GM10266 (cell line): ENCODE measurements around the gene NEGR1.

Experiments used
- DNase-seq: peaks from one replicate; pipeline ENCODE4 v3.0.0; 2012; ENCODE audit errors: extremely low spot score
- TF ChIP-seq, protein P1 (sequence below): IDR thresholded peaks from 2 replicates; pipeline ENCODE4 v1.5.1; 2012; ENCODE audit warnings: mild to moderate bottlenecking, low read depth; ENCODE audit not compliant: control insufficient read depth, insufficient read depth; ENCODE audit errors: missing control alignments

NEGR1 gene

DNA sequence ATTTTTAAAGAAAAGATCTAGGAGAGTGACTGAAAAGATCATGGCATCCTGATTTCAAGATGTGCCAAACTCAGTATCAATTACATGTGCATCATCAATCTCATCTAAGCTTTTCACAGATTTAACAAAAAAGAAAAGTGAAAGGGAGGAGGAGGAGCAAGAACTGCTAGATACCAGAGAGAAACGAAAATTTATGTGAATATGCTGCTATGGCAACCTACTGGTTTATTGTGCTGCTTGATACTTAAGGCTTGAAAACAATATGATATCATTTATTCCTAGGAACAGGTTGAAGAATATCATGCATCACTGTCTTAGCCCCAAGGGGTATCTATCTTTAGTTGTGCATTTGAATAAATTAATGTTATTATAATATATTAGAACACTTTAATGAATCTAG is 683.0 kb downstream of the NEGR1 start:
- TF ChIP-seq, protein P1, sequence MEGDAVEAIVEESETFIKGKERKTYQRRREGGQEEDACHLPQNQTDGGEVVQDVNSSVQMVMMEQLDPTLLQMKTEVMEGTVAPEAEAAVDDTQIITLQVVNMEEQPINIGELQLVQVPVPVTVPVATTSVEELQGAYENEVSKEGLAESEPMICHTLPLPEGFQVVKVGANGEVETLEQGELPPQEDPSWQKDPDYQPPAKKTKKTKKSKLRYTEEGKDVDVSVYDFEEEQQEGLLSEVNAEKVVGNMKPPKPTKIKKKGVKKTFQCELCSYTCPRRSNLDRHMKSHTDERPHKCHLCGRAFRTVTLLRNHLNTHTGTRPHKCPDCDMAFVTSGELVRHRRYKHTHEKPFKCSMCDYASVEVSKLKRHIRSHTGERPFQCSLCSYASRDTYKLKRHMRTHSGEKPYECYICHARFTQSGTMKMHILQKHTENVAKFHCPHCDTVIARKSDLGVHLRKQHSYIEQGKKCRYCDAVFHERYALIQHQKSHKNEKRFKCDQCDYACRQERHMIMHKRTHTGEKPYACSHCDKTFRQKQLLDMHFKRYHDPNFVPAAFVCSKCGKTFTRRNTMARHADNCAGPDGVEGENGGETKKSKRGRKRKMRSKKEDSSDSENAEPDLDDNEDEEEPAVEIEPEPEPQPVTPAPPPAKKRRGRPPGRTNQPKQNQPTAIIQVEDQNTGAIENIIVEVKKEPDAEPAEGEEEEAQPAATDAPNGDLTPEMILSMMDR, result no peak
- DNase-seq, result no peak

DNA sequence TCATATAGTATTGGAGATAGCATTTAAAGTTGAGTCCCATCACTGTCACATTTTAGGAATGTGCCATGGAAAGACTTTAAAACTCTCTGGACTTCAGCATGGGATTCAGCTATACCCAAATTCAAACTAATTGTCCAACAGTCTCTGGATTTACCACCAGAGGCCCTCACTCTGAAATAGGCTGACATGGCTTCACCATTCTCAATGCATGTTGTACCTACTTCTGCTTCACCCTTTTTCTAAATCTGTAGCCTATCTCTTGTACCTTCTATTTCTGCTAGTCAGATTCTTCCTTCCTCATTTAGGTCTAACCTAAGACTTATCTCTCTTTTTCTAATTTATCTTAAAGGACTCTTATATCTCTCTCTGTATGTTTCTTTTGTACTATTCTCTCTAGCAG is 688.8 kb downstream of the NEGR1 start:
- no peak for DNase-seq
- TF ChIP-seq, protein P1, result no peak

DNA sequence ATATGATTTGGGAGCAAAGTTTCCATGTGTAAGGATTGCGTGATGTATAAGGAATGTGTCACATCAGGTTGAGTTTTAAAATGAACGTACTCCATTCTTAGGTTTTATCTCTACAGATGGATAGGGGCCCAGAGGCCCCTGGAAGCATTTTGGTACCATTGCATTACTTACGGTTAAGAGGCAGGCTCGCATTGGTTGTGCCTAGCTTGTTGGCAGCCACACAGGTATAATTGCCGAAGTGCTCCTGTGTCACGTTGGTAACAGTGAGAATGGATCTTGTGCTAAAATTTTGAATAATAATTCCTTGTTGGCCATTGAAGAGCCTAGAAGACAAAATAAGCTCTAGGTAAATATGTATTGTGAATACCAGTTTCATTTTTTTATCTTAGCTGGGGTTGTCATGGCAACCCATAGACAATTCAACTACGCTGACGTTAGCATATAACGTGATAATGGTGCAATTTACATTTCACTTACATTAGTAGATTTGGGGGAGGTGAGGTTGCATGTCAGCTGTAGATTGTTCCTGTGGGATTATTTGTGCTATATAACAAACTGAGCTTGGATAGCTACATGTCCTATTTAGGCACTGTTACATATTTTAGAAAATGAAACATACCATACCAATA is 689.6 kb downstream of the NEGR1 start:
- no peak for DNase-seq
- TF ChIP-seq, protein P1, result no peak

DNA sequence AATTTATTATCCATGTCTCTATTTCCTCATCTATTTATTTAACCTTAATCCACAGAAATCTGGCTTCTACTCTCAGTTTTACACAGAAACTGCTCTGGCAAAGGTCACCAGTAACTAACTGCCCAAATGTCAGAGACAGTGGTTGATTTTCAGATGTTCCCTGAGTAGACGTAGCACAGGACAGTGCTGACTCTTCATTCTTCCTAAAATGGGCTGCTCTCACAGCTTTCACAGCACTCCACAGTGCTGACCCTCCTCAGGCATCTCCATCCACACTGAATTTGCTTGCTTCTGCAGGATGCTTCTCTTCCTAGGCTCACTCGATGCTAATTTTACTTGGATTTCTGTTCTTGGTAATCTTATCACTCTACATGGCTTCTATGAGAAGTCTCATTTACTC is 693.3 kb downstream of the NEGR1 start:
- TF ChIP-seq, protein P1, result no peak
- no peak for DNase-seq

DNA sequence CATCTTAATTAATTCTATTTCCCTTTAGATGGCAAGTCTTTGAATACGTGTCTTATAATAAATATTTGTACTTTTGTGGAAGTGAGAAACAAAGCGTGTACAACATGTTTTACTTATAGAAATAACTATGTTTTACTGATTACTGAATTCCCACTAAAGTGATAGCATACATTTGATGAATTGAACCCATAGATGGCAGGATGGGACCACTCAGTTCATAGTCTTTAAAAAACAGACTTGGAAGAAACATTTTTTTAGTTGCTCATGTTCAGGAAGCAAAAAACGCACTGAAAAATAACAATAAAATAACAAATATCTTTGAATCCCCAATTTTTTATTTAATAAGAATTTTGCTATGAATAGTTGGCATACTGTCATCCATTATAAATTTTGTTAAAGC is 694.4 kb downstream of the NEGR1 start:
- no peak for DNase-seq
- TF ChIP-seq, protein P1, result no peak

DNA sequence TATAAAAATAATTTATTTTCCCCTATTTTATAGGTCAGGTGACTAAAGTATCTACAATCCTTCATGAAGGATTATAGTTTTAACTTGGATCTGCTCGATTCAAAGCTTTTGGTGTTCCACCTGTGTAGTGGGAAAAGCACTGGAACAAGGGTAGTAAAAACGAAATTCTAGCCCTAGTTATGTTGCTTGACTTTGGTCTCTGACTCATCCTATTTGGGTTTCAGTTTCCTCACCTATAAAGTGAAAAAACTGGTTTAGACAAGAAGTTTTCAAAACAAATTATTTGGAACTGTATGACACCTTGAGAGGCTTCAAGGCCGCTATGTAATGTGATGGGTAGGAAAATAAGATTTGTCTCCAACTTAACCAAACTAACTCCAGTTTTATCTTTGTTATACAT is 696.3 kb downstream of the NEGR1 start:
- TF ChIP-seq, protein P1, result no peak
- DNase-seq, result no peak

DNA sequence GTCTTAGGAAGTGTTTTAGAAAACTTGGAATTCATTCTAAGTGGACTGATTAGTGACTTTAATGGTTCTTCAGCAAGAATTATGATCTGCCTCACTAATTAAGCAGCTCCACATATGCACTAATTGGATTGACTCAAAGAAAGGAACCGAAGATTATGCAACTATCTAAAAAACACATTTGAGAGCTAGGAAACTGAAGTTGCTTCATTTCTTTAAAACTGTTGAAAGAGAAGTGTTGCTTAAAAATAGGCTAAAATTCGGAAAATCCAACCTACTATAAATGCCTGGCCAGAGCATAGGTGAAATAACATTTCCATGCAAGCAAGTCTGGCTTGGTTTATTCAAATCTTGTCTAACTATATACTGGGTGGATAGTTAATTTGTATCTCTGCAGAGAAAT is 698.6 kb downstream of the NEGR1 start:
- TF ChIP-seq, protein P1, result no peak

More for the DNA sequence above, 698.6 kb downstream of the NEGR1 start:
- no peak for DNase-seq
